HepG2 (cell line): ENCODE data around the gene MARCHF11. TPM values are rescaled to one million over a fixed set of nuclear protein-coding genes. Genes with fewer than 3 reads are reported as not detected.

Source experiments
- ATAC-seq: fragments of 200-7000 bp; cut with Tn5 transposase; 3 replicates; pipeline ENCODE4 v1.9.1; 2020; ENCODE audit warnings: mild to moderate bottlenecking, moderate library complexity
- BruUV-seq: library from RNA; stranded (reverse); fragments of 400-500 nt; replicated peaks from 2 replicates; lab custom pipeline; 2021; lab: Mats Ljungman, UMichigan
- CTCF ChIA-PET: fragments of 300-600 bp; formaldehyde crosslinking; extraction: SDS; loops from one replicate; lab custom pipeline; 2021; ENCODE audit warnings: low total read pairs, inconsistent platforms, low intra/inter-chr PET ratio; lab: Yijun Ruan, JAX
- POLR2A ChIA-PET: fragments of 350-600 bp; sonication (Branson Sonifier 250); formaldehyde crosslinking; loops from one replicate; lab custom pipeline; 2020; ENCODE audit warnings: antibody characterized with exemption, inconsistent platforms; lab: Yijun Ruan, JAX
- DNase-seq: peaks from one replicate; pipeline ENCODE4 v3.0.0-alpha.2; 2015; ENCODE audit warnings: low spot score
- FAIRE-seq: peaks from 3 replicates; lab custom pipeline; 2011; peaks lifted over from hg19 to GRCh38; lab: Jason Lieb, UNC
- H2AFZ ChIP-seq: one replicate; pipeline ENCODE4 v1.6.1; 2011; ENCODE audit warnings: low read length, inconsistent platforms
- H3K27ac ChIP-seq: fragments of 300-600 bp; 3 replicates; pipeline ENCODE4 v1.8.0; 2011; ENCODE audit warnings: mixed run types, mild to moderate bottlenecking, mixed read lengths, low read length, inconsistent platforms; ENCODE audit not compliant: insufficient read depth; ENCODE audit errors: extremely low read length
- H3K27me3 ChIP-seq, 2 experiments: fragments of 200-600 bp in 1 of 2; 2 replicates in 1 of 2; 3 replicates in 1 of 2; pipeline versions ENCODE4 v1.6.0 to v1.8.0; 2011; ENCODE audit warnings: low read length in 2 of 2, mild to moderate bottlenecking in 2 of 2, moderate library complexity in 2 of 2, inconsistent platforms in 1 of 2; ENCODE audit not compliant: insufficient read depth in 2 of 2, control insufficient read depth in 1 of 2
- H3K36me3 ChIP-seq, 2 experiments: fragments of 200-600 bp in 1 of 2; replicated peaks in 1 of 2; 2 replicates in 1 of 2; 3 replicates in 1 of 2; pipeline versions ENCODE4 v1.5.1 to v1.8.0; 2011; ENCODE audit warnings: low read length in 2 of 2, inconsistent platforms in 1 of 2; ENCODE audit not compliant: insufficient read depth in 2 of 2, control insufficient read depth in 1 of 2
- H3K4me1 ChIP-seq: 2 replicates; pipeline ENCODE4 v1.5.1; 2012; ENCODE audit warnings: low read length, inconsistent platforms; ENCODE audit not compliant: insufficient read depth
- H3K4me2 ChIP-seq: 2 replicates; pipeline ENCODE4 v1.6.0; 2011; ENCODE audit warnings: low read depth, low read length, inconsistent platforms
- H3K4me3 ChIP-seq, 3 experiments: fragments of 200-600 bp in 1 of 3; sonication (generic), shearing (Covaris generic) in 1 of 3; replicated peaks in 1 of 3; 2 replicates each; pipeline ENCODE4 v1.5.1; 2011 to 2016; ENCODE audit warnings: low read length in 3 of 3, inconsistent platforms in 2 of 3, low read depth in 2 of 3, mild to moderate bottlenecking in 2 of 3, control low read depth in 1 of 3, mixed read lengths in 1 of 3; ENCODE audit not compliant: insufficient read depth in 1 of 3
- H3K79me2 ChIP-seq: one replicate; pipeline ENCODE4 v1.6.1; 2011; ENCODE audit warnings: low read length, inconsistent platforms; ENCODE audit not compliant: insufficient read depth
- H3K9ac ChIP-seq: 2 replicates; pipeline ENCODE4 v1.6.0; 2011; ENCODE audit warnings: mild to moderate bottlenecking, low read depth, low read length, inconsistent platforms; ENCODE audit not compliant: insufficient read depth
- H3K9me3 ChIP-seq: 2 replicates; pipeline ENCODE4 v1.5.1; 2012; ENCODE audit warnings: mild to moderate bottlenecking, low read length
- H4K20me1 ChIP-seq: 2 replicates; pipeline ENCODE4 v1.6.0; 2011; ENCODE audit warnings: inconsistent platforms, mild to moderate bottlenecking, low read length, moderate library complexity; ENCODE audit not compliant: insufficient read depth
- HOXA5 ChIP-seq: sonication (generic); formaldehyde crosslinking; IDR thresholded peaks from 2 replicates; pipeline ENCODE4 v1.4.0; 2020; ENCODE audit warnings: missing genetic modification reagents
- ZFYVE20 ChIP-seq: sonication (generic); formaldehyde crosslinking; IDR thresholded peaks from 2 replicates; pipeline ENCODE4 v1.8.0; 2023; ENCODE audit warnings: low read depth, mild to moderate bottlenecking, moderate library complexity, missing genetic modification reagents, borderline replicate concordance
- ZNF260 ChIP-seq: sonication (generic); formaldehyde crosslinking; IDR thresholded peaks from 2 replicates; pipeline ENCODE4 v1.4.0; 2020; ENCODE audit warnings: missing genetic modification reagents, low read depth, mild to moderate bottlenecking, borderline replicate concordance
- WGBS: methylation state at CpG from one replicate; pipeline ENCODE4 v1.1.6; 2017; ENCODE audit warnings: low lambda C conversion rate; 5-methylcytosine and 5-hydroxymethylcytosine counted together
- in situ Hi-C: cut with HindIII; loops from 2 replicates; pipeline ENCODE4 v1.10.0; 2017; ENCODE audit warnings: low pct_unique_long_range_greater_than_20kb; ENCODE audit not compliant: extremely low pct_ligation_motif_present
- intact Hi-C: fragments of 100-400 bp; cut with micrococcal nuclease; formaldehyde crosslinking; loops from one replicate; pipeline ENCODE4 v1.10.0; 2022; ENCODE audit not compliant: unreplicated experiment
- polyA plus RNA-seq, 8 experiments: library from polyadenylated mRNA; depleted of rRNA in 3 of 8; stranded (reverse) in 7 of 8; unstranded in 1 of 8; fragments of >200 nt; fragmentation: Illumina TruSeq in 4 of 8; extraction: Trizol in 4 of 8; gene quantifications; 2 replicates each; pipeline versions ENCODE4 v1.2.1 to v1.2.3, GENCODE V29; 2011 to 2016; ENCODE audit warnings: low read depth in 4 of 8, missing spikeins in 1 of 8, mixed read lengths in 1 of 8; ENCODE audit not compliant: insufficient read depth in 1 of 8
- total RNA-seq, 5 experiments: library from RNA; depleted of rRNA; stranded (reverse); fragments of >200 nt; fragmentation: Illumina TruSeq; extraction: Trizol; gene quantifications; 2 replicates each; pipeline ENCODE4 v1.2.3, GENCODE V29; 2016; ENCODE audit warnings: low read depth in 1 of 5
- TF ChIP-seq, protein P1 (sequence below), 2 experiments: sonication (generic) in 1 of 2; formaldehyde crosslinking in 1 of 2; IDR thresholded peaks; 2 replicates each; pipeline versions ENCODE4 v1.4.0 to v1.6.1; 2016 to 2020; ENCODE audit warnings: borderline replicate concordance in 1 of 2, low read depth in 1 of 2, mild to moderate bottlenecking in 1 of 2, missing genetic modification reagents in 1 of 2

The MARCHF11 gene
- total and polyA plus RNA-seq, 2 of the 13 experiments (the other 11 are each of a cell fraction or from before 2014, with no cell fraction given): not detected

DNA sequence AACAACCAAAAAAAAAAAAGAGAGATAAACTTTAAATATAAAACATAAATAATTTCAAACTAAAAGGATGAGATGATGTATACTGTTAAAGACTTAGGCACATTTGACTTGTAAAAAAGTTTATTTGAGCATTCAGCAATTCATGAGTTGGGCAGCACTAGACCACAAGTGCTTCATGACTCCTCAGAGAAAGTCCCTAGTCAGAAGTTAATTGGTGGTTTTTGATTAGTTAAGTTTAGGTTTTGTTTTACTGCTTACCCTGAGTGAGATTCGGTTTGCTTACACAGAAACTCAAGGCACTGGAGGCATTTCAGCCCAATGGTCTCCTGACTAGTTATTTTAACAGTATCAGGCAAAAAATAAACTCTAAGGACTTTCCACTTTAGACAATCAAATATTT lies 129.2 kb downstream of the MARCHF11 start:
- TF ChIP-seq ZNF260 (no peak), HOXA5 (no peak)
- TF ChIP-seq, protein P1, sequence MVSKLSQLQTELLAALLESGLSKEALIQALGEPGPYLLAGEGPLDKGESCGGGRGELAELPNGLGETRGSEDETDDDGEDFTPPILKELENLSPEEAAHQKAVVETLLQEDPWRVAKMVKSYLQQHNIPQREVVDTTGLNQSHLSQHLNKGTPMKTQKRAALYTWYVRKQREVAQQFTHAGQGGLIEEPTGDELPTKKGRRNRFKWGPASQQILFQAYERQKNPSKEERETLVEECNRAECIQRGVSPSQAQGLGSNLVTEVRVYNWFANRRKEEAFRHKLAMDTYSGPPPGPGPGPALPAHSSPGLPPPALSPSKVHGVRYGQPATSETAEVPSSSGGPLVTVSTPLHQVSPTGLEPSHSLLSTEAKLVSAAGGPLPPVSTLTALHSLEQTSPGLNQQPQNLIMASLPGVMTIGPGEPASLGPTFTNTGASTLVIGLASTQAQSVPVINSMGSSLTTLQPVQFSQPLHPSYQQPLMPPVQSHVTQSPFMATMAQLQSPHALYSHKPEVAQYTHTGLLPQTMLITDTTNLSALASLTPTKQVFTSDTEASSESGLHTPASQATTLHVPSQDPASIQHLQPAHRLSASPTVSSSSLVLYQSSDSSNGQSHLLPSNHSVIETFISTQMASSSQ (IDR thresholded peaks at IDR 0.05; ENCODE audit: low read depth): no peak
- TF ChIP-seq, protein P1 (CRISPR knock-in tag; IDR thresholded peaks at IDR 0.05; ENCODE audit: borderline replicate concordance): no peak
- TF ChIP-seq, all 625 proteins: peak for 0
- Histone ChIP-seq H3K9me3 (peaks cover 5% of the 10 kb centered on the region), H3K9ac (no peak overlapping the region), H3K27me3 (no peaks in the 10 kb centered on the region), H3K4me1 (no peaks in the 10 kb centered on the region), H3K36me3 (no peaks in the 10 kb centered on the region), H2AFZ (no peak overlapping the region), H3K4me3 (no peak overlapping the region), H3K27ac (no peak overlapping the region), H4K20me1 (no peaks in the 10 kb centered on the region), H3K4me2 (no peak overlapping the region), H3K79me2 (no peaks in the 10 kb centered on the region)
- ChIA-PET POLR2A (no interaction called here), CTCF (no interaction called here)
- in situ Hi-C loops: no loop called here
- DNase-seq (no peak), FAIRE-seq (no peak), ATAC-seq (no peak)
- WGBS: 0% methylated on average over 1 of the region's 1 CpG
- BruUV-seq: no TSS peak
- intact Hi-C loops: no loop called here

DNA sequence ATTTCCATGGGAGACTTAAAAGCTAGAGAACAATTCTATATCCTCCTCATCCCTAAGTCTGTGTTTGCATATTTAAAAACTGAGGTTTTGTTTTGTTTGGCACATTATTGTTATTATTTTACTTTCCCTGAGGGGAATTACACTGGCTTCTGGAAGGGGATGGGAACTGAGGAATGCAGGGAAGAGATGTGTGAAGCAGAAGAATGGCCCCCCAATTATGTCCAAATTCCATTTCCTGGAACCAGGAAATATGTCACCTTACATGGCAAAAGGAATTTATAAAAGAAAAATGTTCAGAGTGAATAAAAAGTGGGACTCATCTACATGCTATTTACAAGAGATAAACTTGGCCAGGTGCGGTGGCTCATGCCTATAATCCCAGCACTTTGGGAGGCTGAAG lies 129.8 kb downstream of the MARCHF11 start:
- DNase-seq (no peak), ATAC-seq (no peak), FAIRE-seq (no peak)
- TF ChIP-seq ZFYVE20 (CRISPR knock-in tag): no peak
- Histone ChIP-seq H3K36me3 (no peaks in the 10 kb centered on the region), H3K27ac (no peak overlapping the region), H3K9ac (no peak overlapping the region), H3K4me2 (no peak overlapping the region), H3K4me1 (no peaks in the 10 kb centered on the region), H2AFZ (no peak overlapping the region), H3K27me3 (no peaks in the 10 kb centered on the region), H4K20me1 (no peaks in the 10 kb centered on the region), H3K4me3 (no peak overlapping the region), H3K79me2 (no peaks in the 10 kb centered on the region), H3K9me3 (peaks cover 6% of the 10 kb centered on the region)
- intact Hi-C loops: no loop called here
- no TSS peak for BruUV-seq
- ChIA-PET CTCF (no interaction called here), POLR2A (no interaction called here)
- in situ Hi-C loops: no loop called here
- 0% methylated on average over 1 of the region's 1 CpG for WGBS
